HEK293 (cell line): ENCODE results near the gene FANCL.

Experiments used
- CTCF ChIA-PET: fragments of 350-600 bp; formaldehyde crosslinking; extraction: SDS; loops from one replicate; lab custom pipeline; 2021; ENCODE audit warnings: antibody characterized with exemption; lab: Yijun Ruan, JAX
- POLR2A ChIA-PET: fragments of 300-600 bp; formaldehyde crosslinking; extraction: SDS; loops from one replicate; lab custom pipeline; 2020; ENCODE audit warnings: antibody characterized with exemption, inconsistent platforms; lab: Yijun Ruan, JAX
- H3K27ac ChIP-seq: fragments of 200-500 bp; sonication (Bioruptor generic); 2 replicates; pipeline ENCODE4 v1.5.1; 2014; ENCODE audit warnings: low read depth, low read length, control low read depth, inconsistent platforms; ENCODE audit errors: extremely low read depth
- H3K36me3 ChIP-seq, 2 experiments: fragments of 200-500 bp in 1 of 2; sonication (Bioruptor generic) in 1 of 2; 1 replicate in 1 of 2; 2 replicates in 1 of 2; pipeline ENCODE4 v1.5.1; 2014 to 2017; ENCODE audit warnings: inconsistent platforms in 2 of 2, low read length in 2 of 2; ENCODE audit not compliant: control insufficient read depth in 2 of 2, insufficient read depth in 1 of 2
- H3K4me1 ChIP-seq: fragments of 200-500 bp; sonication (Bioruptor generic); 2 replicates; pipeline ENCODE4 v1.5.1; 2014; ENCODE audit warnings: mild to moderate bottlenecking, low read length, inconsistent platforms; ENCODE audit not compliant: control insufficient read depth, insufficient read depth
- H3K4me3 ChIP-seq: 2 replicates; pipeline ENCODE4 v1.5.1; 2011; ENCODE audit warnings: low read depth, mild to moderate bottlenecking, control low read depth, low read length, moderate library complexity
- H3K9me3 ChIP-seq: fragments of 200-500 bp; sonication (Bioruptor generic); 2 replicates; pipeline ENCODE4 v1.5.1; 2014; ENCODE audit warnings: low read depth, low read length, inconsistent platforms; ENCODE audit not compliant: control insufficient read depth, insufficient read depth
- YY1 ChIP-seq: fragments of 450-650 bp; formaldehyde crosslinking; IDR thresholded peaks from 2 replicates; pipeline ENCODE4 v1.5.1; 2018; ENCODE audit warnings: missing biosample characterization, missing genetic modification characterization
- ZBTB48 ChIP-seq: fragments of 450-650 bp; formaldehyde crosslinking; IDR thresholded peaks from 2 replicates; pipeline ENCODE4 v1.5.1; 2016; ENCODE audit warnings: missing biosample characterization, missing genetic modification characterization
- ZNF138 ChIP-seq: fragments of 450-650 bp; formaldehyde crosslinking; IDR thresholded peaks from 2 replicates; pipeline ENCODE4 v1.5.1; 2016; ENCODE audit warnings: missing biosample characterization, missing genetic modification characterization, borderline replicate concordance
- ZNF16 ChIP-seq: fragments of 450-650 bp; formaldehyde crosslinking; IDR thresholded peaks from 2 replicates; pipeline ENCODE4 v1.5.1; 2016; ENCODE audit warnings: low read depth, missing biosample characterization, missing genetic modification characterization
- ZNF654 ChIP-seq: fragments of 450-650 bp; formaldehyde crosslinking; IDR thresholded peaks from 2 replicates; pipeline ENCODE4 v1.5.1; 2016; ENCODE audit warnings: low read depth, missing biosample characterization, missing genetic modification characterization
- ZNF660 ChIP-seq: fragments of 450-650 bp; IDR thresholded peaks from 2 replicates; pipeline ENCODE4 v1.5.1; 2018; ENCODE audit warnings: missing biosample characterization, mild to moderate bottlenecking, missing genetic modification characterization
- ZNF664 ChIP-seq: fragments of 450-650 bp; formaldehyde crosslinking; IDR thresholded peaks from 2 replicates; pipeline ENCODE4 v1.5.1; 2016; ENCODE audit warnings: missing biosample characterization, missing genetic modification characterization
- ZSCAN16 ChIP-seq: fragments of 450-650 bp; formaldehyde crosslinking; IDR thresholded peaks from 2 replicates; pipeline ENCODE4 v1.5.1; 2016; ENCODE audit warnings: missing biosample characterization, missing genetic modification characterization
- ZXDB ChIP-seq: fragments of 450-650 bp; formaldehyde crosslinking; IDR thresholded peaks from 2 replicates; pipeline ENCODE4 v1.5.1; 2016; ENCODE audit warnings: missing biosample characterization, missing genetic modification characterization
- TF ChIP-seq, protein P1 (sequence below): fragments of 450-650 bp; formaldehyde crosslinking; IDR thresholded peaks from 2 replicates; pipeline ENCODE4 v1.5.1; 2016; ENCODE audit warnings: missing biosample characterization, missing genetic modification characterization, borderline replicate concordance
- TF ChIP-seq, protein P2 (sequence below): fragments of 450-650 bp; formaldehyde crosslinking; IDR thresholded peaks from 2 replicates; pipeline ENCODE4 v1.5.1; 2016; ENCODE audit warnings: missing biosample characterization, missing genetic modification characterization
- TF ChIP-seq, protein P3 (sequence below): fragments of 450-650 bp; formaldehyde crosslinking; IDR thresholded peaks from 2 replicates; pipeline ENCODE4 v1.5.1; 2017; ENCODE audit warnings: missing biosample characterization, missing genetic modification characterization
- TF ChIP-seq, protein P4 (sequence below): fragments of 450-650 bp; formaldehyde crosslinking; IDR thresholded peaks from 2 replicates; pipeline ENCODE4 v1.5.1; 2016; ENCODE audit warnings: missing biosample characterization, missing genetic modification characterization, low read depth
- TF ChIP-seq, protein P5 (sequence below): fragments of 450-650 bp; formaldehyde crosslinking; IDR thresholded peaks from 2 replicates; pipeline ENCODE4 v1.5.1; 2016; ENCODE audit warnings: missing biosample characterization, missing genetic modification characterization, borderline replicate concordance

FANCL gene

DNA sequence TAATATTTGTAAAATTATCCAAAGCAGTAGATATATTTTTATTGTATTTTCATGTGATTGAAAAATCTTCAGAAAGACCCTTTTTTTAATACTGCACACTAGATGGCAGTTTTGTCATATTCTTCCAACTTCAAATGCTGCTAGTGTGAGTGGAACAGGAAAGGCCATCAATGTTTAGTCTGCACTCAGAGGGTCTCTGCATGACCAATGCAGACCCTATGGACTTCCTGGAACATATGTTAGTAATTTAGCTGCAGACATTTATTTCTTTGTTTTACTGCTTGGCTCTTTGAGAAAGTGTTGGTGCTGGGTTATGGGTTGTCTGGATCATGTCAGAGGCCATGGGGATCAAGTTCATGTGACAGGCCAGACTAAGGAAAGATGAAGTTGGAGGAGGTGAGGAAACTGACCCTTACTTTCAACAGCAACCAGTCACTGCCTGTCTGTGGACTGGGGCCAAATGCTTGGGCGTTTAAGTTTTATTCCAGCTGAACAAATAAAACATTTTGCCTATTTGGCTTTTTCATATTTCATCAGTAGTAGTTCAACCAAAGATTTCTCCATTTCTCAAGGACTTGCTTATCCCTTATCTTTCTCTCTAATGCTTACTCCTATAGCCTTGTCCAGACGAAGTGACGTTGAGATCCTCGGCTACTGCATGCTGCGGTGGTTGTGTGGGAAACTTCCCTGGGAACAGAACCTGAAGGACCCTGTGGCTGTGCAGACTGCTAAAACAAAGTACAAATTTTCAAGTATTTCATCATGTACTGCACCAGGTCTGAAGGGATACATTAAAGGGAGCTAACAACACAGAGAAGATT, 109.7 kb downstream of the FANCL start:
- no peaks in the 10 kb centered on the region; a peak in 1 of 3 replicates for H3K36me3 ChIP-seq
- TF ChIP-seq, protein P1, sequence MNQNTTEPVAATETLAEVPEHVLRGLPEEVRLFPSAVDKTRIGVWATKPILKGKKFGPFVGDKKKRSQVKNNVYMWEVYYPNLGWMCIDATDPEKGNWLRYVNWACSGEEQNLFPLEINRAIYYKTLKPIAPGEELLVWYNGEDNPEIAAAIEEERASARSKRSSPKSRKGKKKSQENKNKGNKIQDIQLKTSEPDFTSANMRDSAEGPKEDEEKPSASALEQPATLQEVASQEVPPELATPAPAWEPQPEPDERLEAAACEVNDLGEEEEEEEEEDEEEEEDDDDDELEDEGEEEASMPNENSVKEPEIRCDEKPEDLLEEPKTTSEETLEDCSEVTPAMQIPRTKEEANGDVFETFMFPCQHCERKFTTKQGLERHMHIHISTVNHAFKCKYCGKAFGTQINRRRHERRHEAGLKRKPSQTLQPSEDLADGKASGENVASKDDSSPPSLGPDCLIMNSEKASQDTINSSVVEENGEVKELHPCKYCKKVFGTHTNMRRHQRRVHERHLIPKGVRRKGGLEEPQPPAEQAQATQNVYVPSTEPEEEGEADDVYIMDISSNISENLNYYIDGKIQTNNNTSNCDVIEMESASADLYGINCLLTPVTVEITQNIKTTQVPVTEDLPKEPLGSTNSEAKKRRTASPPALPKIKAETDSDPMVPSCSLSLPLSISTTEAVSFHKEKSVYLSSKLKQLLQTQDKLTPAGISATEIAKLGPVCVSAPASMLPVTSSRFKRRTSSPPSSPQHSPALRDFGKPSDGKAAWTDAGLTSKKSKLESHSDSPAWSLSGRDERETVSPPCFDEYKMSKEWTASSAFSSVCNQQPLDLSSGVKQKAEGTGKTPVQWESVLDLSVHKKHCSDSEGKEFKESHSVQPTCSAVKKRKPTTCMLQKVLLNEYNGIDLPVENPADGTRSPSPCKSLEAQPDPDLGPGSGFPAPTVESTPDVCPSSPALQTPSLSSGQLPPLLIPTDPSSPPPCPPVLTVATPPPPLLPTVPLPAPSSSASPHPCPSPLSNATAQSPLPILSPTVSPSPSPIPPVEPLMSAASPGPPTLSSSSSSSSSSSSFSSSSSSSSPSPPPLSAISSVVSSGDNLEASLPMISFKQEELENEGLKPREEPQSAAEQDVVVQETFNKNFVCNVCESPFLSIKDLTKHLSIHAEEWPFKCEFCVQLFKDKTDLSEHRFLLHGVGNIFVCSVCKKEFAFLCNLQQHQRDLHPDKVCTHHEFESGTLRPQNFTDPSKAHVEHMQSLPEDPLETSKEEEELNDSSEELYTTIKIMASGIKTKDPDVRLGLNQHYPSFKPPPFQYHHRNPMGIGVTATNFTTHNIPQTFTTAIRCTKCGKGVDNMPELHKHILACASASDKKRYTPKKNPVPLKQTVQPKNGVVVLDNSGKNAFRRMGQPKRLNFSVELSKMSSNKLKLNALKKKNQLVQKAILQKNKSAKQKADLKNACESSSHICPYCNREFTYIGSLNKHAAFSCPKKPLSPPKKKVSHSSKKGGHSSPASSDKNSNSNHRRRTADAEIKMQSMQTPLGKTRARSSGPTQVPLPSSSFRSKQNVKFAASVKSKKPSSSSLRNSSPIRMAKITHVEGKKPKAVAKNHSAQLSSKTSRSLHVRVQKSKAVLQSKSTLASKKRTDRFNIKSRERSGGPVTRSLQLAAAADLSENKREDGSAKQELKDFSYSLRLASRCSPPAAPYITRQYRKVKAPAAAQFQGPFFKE (tag by site-specific recombination) = no peak
- TF ChIP-seq ZNF660 (tag by site-specific recombination) (peak; percentile 90), ZNF654 (tag by site-specific recombination) (peak; percentile 24; the same call in 1 of the 2 replicates)
- ChIA-PET POLR2A (no interaction called here), CTCF (interaction anchor here (0.8 to 1.6 kb wide), 5 partner anchors 12 to 423 kb away, joined by 3 to 10 read pairs (median 3); no protein-coding TSS in a partner anchor)
- no peaks in the 10 kb centered on the region for H3K4me1 ChIP-seq
- no peak overlapping the region for H3K27ac ChIP-seq
- no peak overlapping the region for H3K4me3 ChIP-seq
- H3K9me3 ChIP-seq = no peaks in the 10 kb centered on the region

DNA sequence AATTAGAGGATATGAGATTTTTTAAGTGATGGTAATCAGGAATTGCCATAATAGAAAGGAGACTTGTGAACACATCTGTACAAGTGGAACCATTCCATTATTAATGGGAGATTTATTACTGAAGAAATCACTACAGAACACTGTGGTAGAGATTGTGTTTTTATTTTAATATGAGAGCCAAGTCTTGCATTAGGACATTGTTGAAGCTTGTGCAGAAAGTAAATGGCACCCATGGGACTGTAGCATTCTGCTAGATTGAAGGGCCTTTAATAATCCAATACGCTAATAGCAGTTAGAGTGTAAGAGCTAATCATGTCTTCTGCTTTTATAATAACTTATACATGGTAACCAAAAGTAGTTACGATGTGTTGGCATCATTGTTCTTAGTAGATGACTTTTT, 110.9 kb downstream of the FANCL start:
- Histone ChIP-seq H3K36me3 (no peaks in the 10 kb centered on the region; a peak in 1 of 3 replicates), H3K9me3 (no peaks in the 10 kb centered on the region), H3K4me1 (no peaks in the 10 kb centered on the region), H3K27ac (no peak overlapping the region), H3K4me3 (no peak overlapping the region)
- ChIA-PET CTCF (interaction anchor here (0.6 to 0.7 kb wide), 3 partner anchors 48 to 620 kb away, joined by 3 to 4 read pairs (median 4); no protein-coding TSS in a partner anchor), POLR2A (no interaction called here)
- TF ChIP-seq, protein P2, sequence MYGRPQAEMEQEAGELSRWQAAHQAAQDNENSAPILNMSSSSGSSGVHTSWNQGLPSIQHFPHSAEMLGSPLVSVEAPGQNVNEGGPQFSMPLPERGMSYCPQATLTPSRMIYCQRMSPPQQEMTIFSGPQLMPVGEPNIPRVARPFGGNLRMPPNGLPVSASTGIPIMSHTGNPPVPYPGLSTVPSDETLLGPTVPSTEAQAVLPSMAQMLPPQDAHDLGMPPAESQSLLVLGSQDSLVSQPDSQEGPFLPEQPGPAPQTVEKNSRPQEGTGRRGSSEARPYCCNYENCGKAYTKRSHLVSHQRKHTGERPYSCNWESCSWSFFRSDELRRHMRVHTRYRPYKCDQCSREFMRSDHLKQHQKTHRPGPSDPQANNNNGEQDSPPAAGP (tag by site-specific recombination) = no peak
- TF ChIP-seq ZNF138 (tag by site-specific recombination) = no peak
- no peak for TF ChIP-seq ZXDB (tag by site-specific recombination)
- TF ChIP-seq, protein P3, sequence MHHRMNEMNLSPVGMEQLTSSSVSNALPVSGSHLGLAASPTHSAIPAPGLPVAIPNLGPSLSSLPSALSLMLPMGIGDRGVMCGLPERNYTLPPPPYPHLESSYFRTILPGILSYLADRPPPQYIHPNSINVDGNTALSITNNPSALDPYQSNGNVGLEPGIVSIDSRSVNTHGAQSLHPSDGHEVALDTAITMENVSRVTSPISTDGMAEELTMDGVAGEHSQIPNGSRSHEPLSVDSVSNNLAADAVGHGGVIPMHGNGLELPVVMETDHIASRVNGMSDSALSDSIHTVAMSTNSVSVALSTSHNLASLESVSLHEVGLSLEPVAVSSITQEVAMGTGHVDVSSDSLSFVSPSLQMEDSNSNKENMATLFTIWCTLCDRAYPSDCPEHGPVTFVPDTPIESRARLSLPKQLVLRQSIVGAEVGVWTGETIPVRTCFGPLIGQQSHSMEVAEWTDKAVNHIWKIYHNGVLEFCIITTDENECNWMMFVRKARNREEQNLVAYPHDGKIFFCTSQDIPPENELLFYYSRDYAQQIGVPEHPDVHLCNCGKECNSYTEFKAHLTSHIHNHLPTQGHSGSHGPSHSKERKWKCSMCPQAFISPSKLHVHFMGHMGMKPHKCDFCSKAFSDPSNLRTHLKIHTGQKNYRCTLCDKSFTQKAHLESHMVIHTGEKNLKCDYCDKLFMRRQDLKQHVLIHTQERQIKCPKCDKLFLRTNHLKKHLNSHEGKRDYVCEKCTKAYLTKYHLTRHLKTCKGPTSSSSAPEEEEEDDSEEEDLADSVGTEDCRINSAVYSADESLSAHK (tag by site-specific recombination) = no peak

DNA sequence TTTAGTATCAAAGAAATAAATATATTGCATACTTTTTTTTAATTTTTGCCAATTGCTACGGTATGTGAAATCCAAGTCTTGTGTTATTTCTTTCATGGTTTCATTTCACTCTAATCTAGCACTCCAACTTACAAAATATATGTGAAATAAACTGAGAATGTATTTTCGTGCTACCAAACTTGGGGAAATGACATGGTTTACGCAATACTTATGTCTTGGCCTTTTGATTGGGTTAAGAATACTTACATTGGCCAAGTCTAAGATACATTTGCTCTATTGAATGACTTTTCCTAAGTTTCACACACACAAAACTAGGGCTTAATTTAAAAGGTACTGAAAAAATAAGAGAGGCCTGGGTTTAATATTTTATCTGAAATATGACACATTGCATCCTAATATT, 114.0 kb downstream of the FANCL start:
- CTCF ChIA-PET = no interaction called here
- H3K27ac ChIP-seq = no peak overlapping the region
- H3K36me3 ChIP-seq = no peaks in the 10 kb centered on the region; a peak in 1 of 3 replicates
- POLR2A ChIA-PET = no interaction called here
- TF ChIP-seq ZSCAN16 (tag by site-specific recombination) (no peak), YY1 (tag by site-specific recombination) (no peak), ZNF16 (no peak), ZNF664 (no peak), ZBTB48 (no peak)
- TF ChIP-seq, protein P4, sequence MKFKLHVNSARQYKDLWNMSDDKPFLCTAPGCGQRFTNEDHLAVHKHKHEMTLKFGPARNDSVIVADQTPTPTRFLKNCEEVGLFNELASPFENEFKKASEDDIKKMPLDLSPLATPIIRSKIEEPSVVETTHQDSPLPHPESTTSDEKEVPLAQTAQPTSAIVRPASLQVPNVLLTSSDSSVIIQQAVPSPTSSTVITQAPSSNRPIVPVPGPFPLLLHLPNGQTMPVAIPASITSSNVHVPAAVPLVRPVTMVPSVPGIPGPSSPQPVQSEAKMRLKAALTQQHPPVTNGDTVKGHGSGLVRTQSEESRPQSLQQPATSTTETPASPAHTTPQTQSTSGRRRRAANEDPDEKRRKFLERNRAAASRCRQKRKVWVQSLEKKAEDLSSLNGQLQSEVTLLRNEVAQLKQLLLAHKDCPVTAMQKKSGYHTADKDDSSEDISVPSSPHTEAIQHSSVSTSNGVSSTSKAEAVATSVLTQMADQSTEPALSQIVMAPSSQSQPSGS (tag by site-specific recombination) = no peak
- TF ChIP-seq, protein P5, sequence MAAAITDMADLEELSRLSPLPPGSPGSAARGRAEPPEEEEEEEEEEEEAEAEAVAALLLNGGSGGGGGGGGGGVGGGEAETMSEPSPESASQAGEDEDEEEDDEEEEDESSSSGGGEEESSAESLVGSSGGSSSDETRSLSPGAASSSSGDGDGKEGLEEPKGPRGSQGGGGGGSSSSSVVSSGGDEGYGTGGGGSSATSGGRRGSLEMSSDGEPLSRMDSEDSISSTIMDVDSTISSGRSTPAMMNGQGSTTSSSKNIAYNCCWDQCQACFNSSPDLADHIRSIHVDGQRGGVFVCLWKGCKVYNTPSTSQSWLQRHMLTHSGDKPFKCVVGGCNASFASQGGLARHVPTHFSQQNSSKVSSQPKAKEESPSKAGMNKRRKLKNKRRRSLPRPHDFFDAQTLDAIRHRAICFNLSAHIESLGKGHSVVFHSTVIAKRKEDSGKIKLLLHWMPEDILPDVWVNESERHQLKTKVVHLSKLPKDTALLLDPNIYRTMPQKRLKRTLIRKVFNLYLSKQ = no peak
- no peaks in the 10 kb centered on the region for H3K9me3 ChIP-seq
- no peaks in the 10 kb centered on the region for H3K4me1 ChIP-seq
- H3K4me3 ChIP-seq = no peak overlapping the region
